HEK293 (cell line): Measurements from ENCODE around the gene TNNC2.

ENCODE experiments used
- EGR2 ChIP-seq: fragments of 450-650 bp; formaldehyde crosslinking; IDR thresholded peaks from 2 replicates; pipeline ENCODE4 v1.5.1; 2016; ENCODE audit warnings: low read depth, missing biosample characterization, missing genetic modification characterization
- GLIS1 ChIP-seq: fragments of 450-650 bp; formaldehyde crosslinking; IDR thresholded peaks from 2 replicates; pipeline ENCODE4 v1.5.1; 2016; ENCODE audit warnings: missing biosample characterization, missing genetic modification characterization
- KLF10 ChIP-seq: fragments of 450-650 bp; IDR thresholded peaks from 2 replicates; pipeline ENCODE4 v1.5.1; 2018; ENCODE audit warnings: missing biosample characterization, mild to moderate bottlenecking, missing genetic modification characterization
- KLF8 ChIP-seq: fragments of 450-650 bp; formaldehyde crosslinking; IDR thresholded peaks from 2 replicates; pipeline ENCODE4 v1.5.1; 2016; ENCODE audit warnings: missing biosample characterization, missing genetic modification characterization
- MEIS1 ChIP-seq: sonication (generic); formaldehyde crosslinking; IDR thresholded peaks from 2 replicates; pipeline ENCODE4 v1.8.1; 2022; ENCODE audit warnings: missing genetic modification reagents, mild to moderate bottlenecking, borderline replicate concordance
- PRDM1 ChIP-seq: fragments of 450-650 bp; formaldehyde crosslinking; IDR thresholded peaks from 2 replicates; pipeline ENCODE4; 2016; ENCODE audit warnings: missing biosample characterization, missing genetic modification characterization
- SP2 ChIP-seq: fragments of 450-650 bp; formaldehyde crosslinking; IDR thresholded peaks from 2 replicates; pipeline ENCODE4 v1.5.1; 2016; ENCODE audit warnings: missing biosample characterization, missing genetic modification characterization
- SP3 ChIP-seq: fragments of 450-650 bp; formaldehyde crosslinking; IDR thresholded peaks from 2 replicates; pipeline ENCODE4 v1.5.1; 2016; ENCODE audit warnings: missing biosample characterization, missing genetic modification characterization
- SP7 ChIP-seq: fragments of 450-650 bp; formaldehyde crosslinking; IDR thresholded peaks from 2 replicates; pipeline ENCODE4 v1.5.1; 2016; ENCODE audit warnings: missing biosample characterization, missing genetic modification characterization
- YY1 ChIP-seq: fragments of 450-650 bp; formaldehyde crosslinking; IDR thresholded peaks from 2 replicates; pipeline ENCODE4 v1.5.1; 2018; ENCODE audit warnings: missing biosample characterization, missing genetic modification characterization
- ZBTB17 ChIP-seq: fragments of 450-650 bp; formaldehyde crosslinking; IDR thresholded peaks from 2 replicates; pipeline ENCODE4 v1.5.1; 2016; ENCODE audit warnings: missing biosample characterization, missing genetic modification characterization
- ZBTB20 ChIP-seq: fragments of 450-650 bp; formaldehyde crosslinking; IDR thresholded peaks from 2 replicates; pipeline ENCODE4 v1.5.1; 2016; ENCODE audit warnings: missing biosample characterization, missing genetic modification characterization
- ZBTB21 ChIP-seq: fragments of 450-650 bp; formaldehyde crosslinking; IDR thresholded peaks from 2 replicates; pipeline ENCODE4 v1.5.1; 2017; ENCODE audit warnings: missing biosample characterization, missing genetic modification characterization
- ZEB2 ChIP-seq: fragments of 450-650 bp; formaldehyde crosslinking; IDR thresholded peaks from 2 replicates; pipeline ENCODE4 v1.5.1; 2016; ENCODE audit warnings: missing biosample characterization, missing genetic modification characterization
- ZNF140 ChIP-seq: fragments of 450-650 bp; formaldehyde crosslinking; IDR thresholded peaks from 2 replicates; pipeline ENCODE4 v1.5.1; 2016; ENCODE audit warnings: missing biosample characterization, missing genetic modification characterization
- ZNF2 ChIP-seq: fragments of 450-650 bp; formaldehyde crosslinking; IDR thresholded peaks from 2 replicates; pipeline ENCODE4 v1.5.1; 2016; ENCODE audit warnings: missing biosample characterization, missing genetic modification characterization
- ZNF202 ChIP-seq: fragments of 450-650 bp; formaldehyde crosslinking; IDR thresholded peaks from 2 replicates; pipeline ENCODE4 v1.5.1; 2016; ENCODE audit warnings: missing biosample characterization, missing genetic modification characterization, borderline replicate concordance
- ZNF302 ChIP-seq: fragments of 450-650 bp; formaldehyde crosslinking; IDR thresholded peaks from 2 replicates; pipeline ENCODE4 v1.5.1; 2016; ENCODE audit warnings: missing biosample characterization, missing genetic modification characterization, low read depth
- ZNF426 ChIP-seq: fragments of 450-650 bp; formaldehyde crosslinking; IDR thresholded peaks from 2 replicates; pipeline ENCODE4 v1.5.1; 2017; ENCODE audit warnings: missing biosample characterization, missing genetic modification characterization, mild to moderate bottlenecking, inconsistent platforms, moderate library complexity
- ZNF561 ChIP-seq: fragments of 450-650 bp; IDR thresholded peaks from 2 replicates; pipeline ENCODE4 v1.5.1; 2018; ENCODE audit warnings: missing biosample characterization, missing genetic modification characterization, borderline replicate concordance
- ZNF660 ChIP-seq: fragments of 450-650 bp; IDR thresholded peaks from 2 replicates; pipeline ENCODE4 v1.5.1; 2018; ENCODE audit warnings: missing biosample characterization, mild to moderate bottlenecking, missing genetic modification characterization
- ZNF776 ChIP-seq: fragments of 450-650 bp; formaldehyde crosslinking; IDR thresholded peaks from 2 replicates; pipeline ENCODE4 v1.5.0; 2017; ENCODE audit warnings: missing biosample characterization, missing genetic modification characterization, borderline replicate concordance
- TF ChIP-seq, protein P1 (sequence below): IDR thresholded peaks from 2 replicates; pipeline ENCODE4 v1.6.1; 2011; ENCODE audit warnings: mild to moderate bottlenecking, low read depth, low read length, borderline replicate concordance
- TF ChIP-seq, protein P2 (sequence below): fragments of 450-650 bp; formaldehyde crosslinking; IDR thresholded peaks from 2 replicates; pipeline ENCODE4 v1.5.1; 2017; ENCODE audit warnings: missing biosample characterization, missing genetic modification characterization
- TF ChIP-seq, protein P3 (sequence below): fragments of 450-650 bp; formaldehyde crosslinking; IDR thresholded peaks from 2 replicates; pipeline ENCODE4 v1.5.1; 2016; ENCODE audit warnings: missing biosample characterization, missing genetic modification characterization
- TF ChIP-seq, protein P4 (sequence below): fragments of 450-650 bp; formaldehyde crosslinking; conservative IDR thresholded peaks from 2 replicates; pipeline ENCODE4 v1.5.1; 2016; ENCODE audit warnings: low read depth, missing biosample characterization, missing genetic modification characterization
- TF ChIP-seq, protein P5 (sequence below): fragments of 450-650 bp; formaldehyde crosslinking; IDR thresholded peaks from 2 replicates; pipeline ENCODE4 v1.5.1; 2016; ENCODE audit warnings: missing biosample characterization, missing genetic modification characterization
- TF ChIP-seq, protein P6 (sequence below): fragments of 450-650 bp; formaldehyde crosslinking; IDR thresholded peaks from 2 replicates; pipeline ENCODE4 v1.5.1; 2016; ENCODE audit warnings: missing biosample characterization, missing genetic modification characterization

The TNNC2 gene

GRCh38 chr20:45833883-45834796 is 7.0 kb upstream of the TNNC2 start (continued):
- TF ChIP-seq, protein P1, sequence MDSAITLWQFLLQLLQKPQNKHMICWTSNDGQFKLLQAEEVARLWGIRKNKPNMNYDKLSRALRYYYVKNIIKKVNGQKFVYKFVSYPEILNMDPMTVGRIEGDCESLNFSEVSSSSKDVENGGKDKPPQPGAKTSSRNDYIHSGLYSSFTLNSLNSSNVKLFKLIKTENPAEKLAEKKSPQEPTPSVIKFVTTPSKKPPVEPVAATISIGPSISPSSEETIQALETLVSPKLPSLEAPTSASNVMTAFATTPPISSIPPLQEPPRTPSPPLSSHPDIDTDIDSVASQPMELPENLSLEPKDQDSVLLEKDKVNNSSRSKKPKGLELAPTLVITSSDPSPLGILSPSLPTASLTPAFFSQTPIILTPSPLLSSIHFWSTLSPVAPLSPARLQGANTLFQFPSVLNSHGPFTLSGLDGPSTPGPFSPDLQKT = no peak
- TF ChIP-seq, protein P2, sequence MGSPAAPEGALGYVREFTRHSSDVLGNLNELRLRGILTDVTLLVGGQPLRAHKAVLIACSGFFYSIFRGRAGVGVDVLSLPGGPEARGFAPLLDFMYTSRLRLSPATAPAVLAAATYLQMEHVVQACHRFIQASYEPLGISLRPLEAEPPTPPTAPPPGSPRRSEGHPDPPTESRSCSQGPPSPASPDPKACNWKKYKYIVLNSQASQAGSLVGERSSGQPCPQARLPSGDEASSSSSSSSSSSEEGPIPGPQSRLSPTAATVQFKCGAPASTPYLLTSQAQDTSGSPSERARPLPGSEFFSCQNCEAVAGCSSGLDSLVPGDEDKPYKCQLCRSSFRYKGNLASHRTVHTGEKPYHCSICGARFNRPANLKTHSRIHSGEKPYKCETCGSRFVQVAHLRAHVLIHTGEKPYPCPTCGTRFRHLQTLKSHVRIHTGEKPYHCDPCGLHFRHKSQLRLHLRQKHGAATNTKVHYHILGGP (tag by site-specific recombination) = no peak
- TF ChIP-seq ZNF660 (tag by site-specific recombination) (no peak), ZNF426 (tag by site-specific recombination) (no peak), MEIS1 (CRISPR knock-in tag) (no peak), SP7 (tag by site-specific recombination) (peak; percentile 33; the same call in 1 of the 2 replicates), PRDM1 (tag by site-specific recombination) (no peak), SP3 (tag by site-specific recombination) (peak; percentile 81), SP2 (peak; percentile 56; the same call in 1 of the 2 replicates), KLF10 (tag by site-specific recombination) (peak; percentile 46; the same call in 1 of the 2 replicates), KLF8 (tag by site-specific recombination) (peak; percentile 53; the same call in 1 of the 2 replicates), ZNF302 (no peak), ZNF561 (tag by site-specific recombination) (peak; percentile 88; the same call in 1 of the 2 replicates), ZBTB20 (0 out of 2 replicates have a peak, but pooled peaks have one; percentile 38), ZEB2 (peak; percentile 44; the same call in 1 of the 2 replicates), ZNF202 (tag by site-specific recombination) (no peak), ZBTB17 (tag by site-specific recombination) (peak; percentile 87), ZNF2 (tag by site-specific recombination) (peak; percentile 39; the same call in 1 of the 2 replicates), ZNF140 (tag by site-specific recombination) (no peak), GLIS1 (peak; percentile 88), ZNF776 (tag by site-specific recombination) (no peak), ZBTB21 (no peak), EGR2 (tag by site-specific recombination) (no peak), YY1 (tag by site-specific recombination) (peak; percentile 47; the same call in 1 of the 2 replicates)
- TF ChIP-seq, protein P3, sequence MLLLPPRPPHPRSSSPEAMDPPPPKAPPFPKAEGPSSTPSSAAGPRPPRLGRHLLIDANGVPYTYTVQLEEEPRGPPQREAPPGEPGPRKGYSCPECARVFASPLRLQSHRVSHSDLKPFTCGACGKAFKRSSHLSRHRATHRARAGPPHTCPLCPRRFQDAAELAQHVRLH (tag by site-specific recombination) = no peak
- TF ChIP-seq, protein P4, sequence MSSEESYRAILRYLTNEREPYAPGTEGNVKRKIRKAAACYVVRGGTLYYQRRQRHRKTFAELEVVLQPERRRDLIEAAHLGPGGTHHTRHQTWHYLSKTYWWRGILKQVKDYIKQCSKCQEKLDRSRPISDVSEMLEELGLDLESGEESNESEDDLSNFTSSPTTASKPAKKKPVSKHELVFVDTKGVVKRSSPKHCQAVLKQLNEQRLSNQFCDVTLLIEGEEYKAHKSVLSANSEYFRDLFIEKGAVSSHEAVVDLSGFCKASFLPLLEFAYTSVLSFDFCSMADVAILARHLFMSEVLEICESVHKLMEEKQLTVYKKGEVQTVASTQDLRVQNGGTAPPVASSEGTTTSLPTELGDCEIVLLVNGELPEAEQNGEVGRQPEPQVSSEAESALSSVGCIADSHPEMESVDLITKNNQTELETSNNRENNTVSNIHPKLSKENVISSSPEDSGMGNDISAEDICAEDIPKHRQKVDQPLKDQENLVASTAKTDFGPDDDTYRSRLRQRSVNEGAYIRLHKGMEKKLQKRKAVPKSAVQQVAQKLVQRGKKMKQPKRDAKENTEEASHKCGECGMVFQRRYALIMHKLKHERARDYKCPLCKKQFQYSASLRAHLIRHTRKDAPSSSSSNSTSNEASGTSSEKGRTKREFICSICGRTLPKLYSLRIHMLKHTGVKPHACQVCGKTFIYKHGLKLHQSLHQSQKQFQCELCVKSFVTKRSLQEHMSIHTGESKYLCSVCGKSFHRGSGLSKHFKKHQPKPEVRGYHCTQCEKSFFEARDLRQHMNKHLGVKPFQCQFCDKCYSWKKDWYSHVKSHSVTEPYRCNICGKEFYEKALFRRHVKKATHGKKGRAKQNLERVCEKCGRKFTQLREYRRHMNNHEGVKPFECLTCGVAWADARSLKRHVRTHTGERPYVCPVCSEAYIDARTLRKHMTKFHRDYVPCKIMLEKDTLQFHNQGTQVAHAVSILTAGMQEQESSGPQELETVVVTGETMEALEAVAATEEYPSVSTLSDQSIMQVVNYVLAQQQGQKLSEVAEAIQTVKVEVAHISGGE = peak; percentile 65
- TF ChIP-seq, protein P5, sequence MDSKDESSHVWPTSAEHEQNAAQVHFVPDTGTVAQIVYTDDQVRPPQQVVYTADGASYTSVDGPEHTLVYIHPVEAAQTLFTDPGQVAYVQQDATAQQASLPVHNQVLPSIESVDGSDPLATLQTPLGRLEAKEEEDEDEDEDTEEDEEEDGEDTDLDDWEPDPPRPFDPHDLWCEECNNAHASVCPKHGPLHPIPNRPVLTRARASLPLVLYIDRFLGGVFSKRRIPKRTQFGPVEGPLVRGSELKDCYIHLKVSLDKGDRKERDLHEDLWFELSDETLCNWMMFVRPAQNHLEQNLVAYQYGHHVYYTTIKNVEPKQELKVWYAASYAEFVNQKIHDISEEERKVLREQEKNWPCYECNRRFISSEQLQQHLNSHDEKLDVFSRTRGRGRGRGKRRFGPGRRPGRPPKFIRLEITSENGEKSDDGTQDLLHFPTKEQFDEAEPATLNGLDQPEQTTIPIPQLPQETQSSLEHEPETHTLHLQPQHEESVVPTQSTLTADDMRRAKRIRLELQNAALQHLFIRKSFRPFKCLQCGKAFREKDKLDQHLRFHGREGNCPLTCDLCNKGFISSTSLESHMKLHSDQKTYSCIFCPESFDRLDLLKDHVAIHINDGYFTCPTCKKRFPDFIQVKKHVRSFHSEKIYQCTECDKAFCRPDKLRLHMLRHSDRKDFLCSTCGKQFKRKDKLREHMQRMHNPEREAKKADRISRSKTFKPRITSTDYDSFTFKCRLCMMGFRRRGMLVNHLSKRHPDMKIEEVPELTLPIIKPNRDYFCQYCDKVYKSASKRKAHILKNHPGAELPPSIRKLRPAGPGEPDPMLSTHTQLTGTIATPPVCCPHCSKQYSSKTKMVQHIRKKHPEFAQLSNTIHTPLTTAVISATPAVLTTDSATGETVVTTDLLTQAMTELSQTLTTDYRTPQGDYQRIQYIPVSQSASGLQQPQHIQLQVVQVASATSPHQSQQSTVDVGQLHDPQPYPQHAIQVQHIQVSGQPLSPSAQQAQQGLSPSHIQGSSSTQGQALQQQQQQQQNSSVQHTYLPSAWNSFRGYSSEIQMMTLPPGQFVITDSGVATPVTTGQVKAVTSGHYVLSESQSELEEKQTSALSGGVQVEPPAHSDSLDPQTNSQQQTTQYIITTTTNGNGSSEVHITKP (tag by site-specific recombination) = peak; percentile 29
- TF ChIP-seq, protein P6, sequence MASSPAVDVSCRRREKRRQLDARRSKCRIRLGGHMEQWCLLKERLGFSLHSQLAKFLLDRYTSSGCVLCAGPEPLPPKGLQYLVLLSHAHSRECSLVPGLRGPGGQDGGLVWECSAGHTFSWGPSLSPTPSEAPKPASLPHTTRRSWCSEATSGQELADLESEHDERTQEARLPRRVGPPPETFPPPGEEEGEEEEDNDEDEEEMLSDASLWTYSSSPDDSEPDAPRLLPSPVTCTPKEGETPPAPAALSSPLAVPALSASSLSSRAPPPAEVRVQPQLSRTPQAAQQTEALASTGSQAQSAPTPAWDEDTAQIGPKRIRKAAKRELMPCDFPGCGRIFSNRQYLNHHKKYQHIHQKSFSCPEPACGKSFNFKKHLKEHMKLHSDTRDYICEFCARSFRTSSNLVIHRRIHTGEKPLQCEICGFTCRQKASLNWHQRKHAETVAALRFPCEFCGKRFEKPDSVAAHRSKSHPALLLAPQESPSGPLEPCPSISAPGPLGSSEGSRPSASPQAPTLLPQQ (tag by site-specific recombination) = 0 out of 2 replicates have a peak, but pooled peaks have one; percentile 31
